GM21381 (cell line): ENCODE results near the gene PSMA5.
A peak's percentile ranks its signal among the peaks of the same experiment; 100 is the strongest.
"Not testable (repeated sequence)": the region's sequence is repeated elsewhere in the genome, so short reads cannot be mapped to it uniquely, and the experiment has no call there.

Experiments used
- ATAC-seq: cut with Tn5 transposase; IDR thresholded peaks from one replicate; pipeline ENCODE4 v1.9.1; 2021; ENCODE audit warnings: mild to moderate bottlenecking, moderate library complexity; ENCODE audit not compliant: unreplicated experiment

PSMA5 gene

GRCh38 chr1:109434484-109434883 lies 8.2 kb upstream of the PSMA5 start:
- no peak for ATAC-seq

GRCh38 chr1:109433322-109433721 lies 7.1 kb upstream of the PSMA5 start:
- no peak for ATAC-seq

- no peak for ATAC-seq
Observed at GRCh38 chr1:109432336-109432735, 6.1 kb upstream of the PSMA5 start.

- ATAC-seq: no peak
Observed at GRCh38 chr1:109427171-109427467, 871 bp upstream of the PSMA5 start.

GRCh38 chr1:109425391-109426280 lies 612 bp downstream of the PSMA5 start:
- peak; percentile 25 for ATAC-seq

- ATAC-seq: no peak
Observed at GRCh38 chr1:109423498-109423897, 2.8 kb downstream of the PSMA5 start.

- ATAC-seq: no peak
Observed at GRCh38 chr1:109412551-109412950, 13.7 kb downstream of the PSMA5 start.

- no peak for ATAC-seq
Observed at GRCh38 chr1:109404838-109405237, 21.4 kb downstream of the PSMA5 start.

- no peak for ATAC-seq
Observed at GRCh38 chr1:109402025-109402424, 24.2 kb downstream of the PSMA5 start.

GRCh38 chr1:109400035-109400655 lies 26.1 kb downstream of the PSMA5 start:
- ATAC-seq: no peak

- no peak for ATAC-seq
Observed at GRCh38 chr1:109399326-109399957, 26.8 kb downstream of the PSMA5 start.

GRCh38 chr1:109398343-109399225 lies 27.7 kb downstream of the PSMA5 start:
- ATAC-seq: no peak

- ATAC-seq: peak; percentile 72
Observed at GRCh38 chr1:109397581-109398342, 28.5 kb downstream of the PSMA5 start, which contains the start of gene SORT1. TSS of gene SORT1 (minus strand) at chr1:109397918. CDS start at chr1:109397892, 26 bp downstream.

GRCh38 chr1:109396871-109397580 lies 29.2 kb downstream of the PSMA5 start:
- ATAC-seq: no peak

- no peak for ATAC-seq
Observed at GRCh38 chr1:109396513-109396839, 29.8 kb downstream of the PSMA5 start.

- no peak for ATAC-seq
Observed at GRCh38 chr1:109395602-109396512, 30.4 kb downstream of the PSMA5 start.

GRCh38 chr1:109395282-109395599 lies 31.0 kb downstream of the PSMA5 start:
- not testable (repeated sequence) for ATAC-seq

- no peak for ATAC-seq
Observed at GRCh38 chr1:109394591-109395281, 31.5 kb downstream of the PSMA5 start.
